G401.6 (cell line): ENCODE results near the gene LARGE2.
A peak's percentile ranks its signal among the peaks of the same experiment; 100 is the strongest.

Source experiments
- FAIRE-seq: peaks from 2 replicates; lab custom pipeline; 2012; peaks lifted over from hg19 to GRCh38; lab: Jason Lieb, UNC

The LARGE2 gene

DNA sequence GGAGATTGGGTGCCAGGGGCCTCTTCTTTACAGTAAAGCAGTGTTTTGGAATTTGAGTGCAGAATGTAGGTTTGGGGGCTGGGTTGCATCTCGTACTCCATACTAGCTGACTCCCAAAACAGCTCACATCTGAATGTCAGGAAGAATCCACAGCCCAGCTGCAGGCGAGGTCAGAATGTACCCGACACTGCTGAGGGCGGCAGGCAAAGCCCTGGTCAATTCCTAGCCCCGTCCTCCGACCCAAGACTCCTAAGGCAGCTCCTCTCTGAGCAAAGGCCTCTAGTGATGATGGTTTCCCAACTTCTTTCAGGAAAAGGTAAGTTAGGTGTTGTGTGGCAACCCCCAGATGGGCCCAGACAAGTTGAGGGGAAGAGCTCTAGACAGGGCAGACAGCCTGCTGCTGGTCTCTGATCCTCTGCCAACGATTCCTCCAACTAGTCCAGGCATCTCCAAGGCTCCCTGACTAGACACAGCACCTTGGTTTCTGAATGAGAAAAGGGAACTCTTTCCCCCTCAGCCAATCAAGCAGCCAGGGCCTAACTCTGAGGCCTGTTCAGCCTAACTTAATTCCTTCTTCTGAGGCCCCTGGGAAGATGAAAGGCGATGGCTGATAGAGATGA, 8.6 kb downstream of the LARGE2 start:
- FAIRE-seq = no peak

DNA sequence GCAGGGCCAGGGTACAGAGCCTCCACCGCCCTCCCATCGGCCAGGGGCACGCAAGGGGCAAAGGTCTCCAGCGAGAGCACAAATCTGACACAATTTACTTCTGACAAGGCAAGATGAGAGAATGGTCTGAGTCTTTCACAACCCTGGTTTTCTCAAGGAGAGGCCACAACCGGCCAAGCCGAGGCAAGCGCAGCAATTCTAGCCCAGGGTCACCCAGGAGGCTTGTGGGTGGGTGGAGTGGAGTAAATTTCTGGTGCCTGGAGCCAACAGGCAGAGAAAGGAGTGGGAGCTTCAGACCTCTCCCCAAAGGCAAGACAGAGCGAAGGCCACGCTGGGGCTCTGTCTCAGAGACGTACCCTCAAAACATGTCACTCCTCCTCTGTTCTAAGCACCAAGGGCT, 9.3 kb downstream of the LARGE2 start:
- no peak for FAIRE-seq

- no peak for FAIRE-seq
Measured at GRCh38 chr11:45932217-45932616, 9.8 kb downstream of the LARGE2 start.

DNA sequence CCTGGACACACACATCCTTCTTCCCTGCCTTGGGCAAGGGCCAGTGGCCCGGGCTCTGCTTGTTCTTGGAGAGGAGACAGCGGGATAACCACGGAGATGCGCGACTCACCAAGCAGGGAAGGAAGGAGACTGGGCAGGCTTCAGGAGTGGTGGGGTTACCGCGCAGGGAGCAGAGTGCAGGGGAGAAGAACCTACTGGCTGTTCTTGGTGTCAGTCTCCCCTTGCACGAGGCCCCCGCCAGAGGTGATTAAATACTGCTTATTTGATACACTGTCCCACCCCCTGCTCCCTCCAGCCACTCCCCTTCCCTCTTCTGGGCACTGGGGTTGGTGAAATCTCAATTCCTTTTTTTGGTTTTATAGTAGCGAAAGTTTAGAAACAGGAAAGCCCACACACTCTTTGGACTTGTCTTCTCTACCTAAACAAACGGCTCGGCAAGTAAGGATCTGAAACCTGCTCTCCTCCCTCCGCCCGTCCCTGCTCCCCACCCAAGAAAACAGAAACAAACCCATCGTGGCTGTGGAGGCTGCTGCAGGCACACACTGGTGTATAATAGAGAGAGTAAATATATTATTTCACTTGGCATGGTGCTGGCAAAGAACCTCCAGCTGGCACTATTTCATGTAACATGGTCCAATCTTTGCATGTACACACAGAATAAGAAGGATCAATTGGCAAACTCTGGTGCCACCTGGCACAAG, 10.8 kb downstream of the LARGE2 start:
- FAIRE-seq = no peak

DNA sequence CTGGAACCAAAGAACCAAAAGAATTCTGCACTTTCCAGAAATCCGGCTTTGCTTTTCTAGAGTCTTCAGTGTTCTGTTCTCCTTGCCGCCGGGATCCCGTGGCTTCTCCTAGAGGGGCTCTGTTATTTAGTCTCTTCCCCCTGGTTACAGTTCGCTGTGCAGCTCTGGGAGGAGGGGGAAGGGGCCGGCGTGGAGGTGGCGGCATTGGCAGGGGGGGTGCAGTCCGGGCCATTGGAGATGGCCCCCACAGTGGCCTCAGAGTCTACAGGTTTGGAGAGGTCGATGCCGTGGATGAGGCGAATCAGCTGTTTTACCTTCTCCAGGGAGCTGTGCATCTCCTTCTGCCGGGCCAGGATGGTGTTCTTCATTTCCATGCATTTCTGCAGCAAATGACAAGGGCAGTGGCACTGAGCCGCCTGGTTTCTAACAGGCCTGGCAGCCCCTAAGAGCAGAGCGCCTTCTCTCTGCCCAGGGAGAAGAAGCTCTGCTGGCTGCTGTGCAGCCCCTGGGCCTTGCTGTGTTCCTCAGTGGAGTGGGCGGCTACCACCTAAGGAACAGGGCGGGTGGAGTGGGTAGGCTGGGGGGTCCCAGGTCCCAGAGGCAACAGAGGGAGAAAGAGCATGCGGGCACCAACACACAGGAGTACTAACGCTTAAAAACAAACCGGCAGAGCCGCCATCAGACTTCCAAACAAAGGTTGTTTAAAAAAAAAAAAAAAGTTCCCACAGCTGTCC, 11.6 kb downstream of the LARGE2 start:
- no peak for FAIRE-seq

GRCh38 chr11:45934580-45935318, 12.3 kb downstream of the LARGE2 start:
- no peak for FAIRE-seq

- FAIRE-seq = no peak
Measured at GRCh38 chr11:45935349-45936064, 13.1 kb downstream of the LARGE2 start.

DNA sequence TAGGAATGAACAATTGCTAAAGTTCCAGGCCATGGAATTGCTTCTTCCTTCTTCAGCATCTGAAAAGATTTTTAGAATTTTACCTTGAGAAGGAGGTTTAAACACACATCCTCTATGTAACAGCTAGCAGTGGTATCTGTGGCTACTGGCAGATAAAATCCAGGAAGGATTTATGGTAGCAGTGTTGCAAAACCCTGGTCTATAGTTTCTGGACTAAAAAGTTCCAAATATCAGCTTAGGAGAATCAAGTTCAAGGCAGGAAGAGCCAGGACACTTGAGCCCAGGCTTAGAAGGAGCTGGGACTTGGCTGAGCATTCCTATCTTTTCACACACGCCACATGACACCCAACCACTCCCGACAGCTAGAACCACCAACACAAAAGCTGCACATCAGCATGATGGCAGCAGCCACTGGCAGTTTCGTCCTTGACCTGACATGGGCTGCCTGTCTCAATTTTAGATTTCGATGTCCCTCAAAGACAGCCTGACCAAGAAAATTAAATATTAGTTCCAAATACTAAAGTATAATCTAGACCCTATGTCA, 14.1 kb downstream of the LARGE2 start:
- FAIRE-seq = no peak

DNA sequence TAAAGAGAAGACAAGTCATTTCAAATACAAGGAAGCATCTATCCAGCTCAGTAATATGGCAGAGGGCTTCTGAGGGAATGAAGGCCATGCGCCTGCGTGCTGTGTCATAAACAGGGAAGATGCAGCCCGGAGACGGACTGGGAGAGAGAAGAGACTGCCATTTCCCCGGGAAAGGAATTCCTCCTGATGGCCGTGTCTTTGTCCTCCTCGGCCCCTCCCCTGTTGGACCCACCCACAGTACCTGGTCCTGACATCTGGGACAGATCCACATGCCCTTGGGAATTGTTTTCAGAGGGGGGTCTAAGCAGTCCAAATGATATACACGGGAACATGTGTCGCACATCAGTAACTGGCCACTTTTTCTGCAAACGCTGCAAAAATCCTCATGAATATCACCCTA, 15.5 kb downstream of the LARGE2 start:
- no peak for FAIRE-seq

DNA sequence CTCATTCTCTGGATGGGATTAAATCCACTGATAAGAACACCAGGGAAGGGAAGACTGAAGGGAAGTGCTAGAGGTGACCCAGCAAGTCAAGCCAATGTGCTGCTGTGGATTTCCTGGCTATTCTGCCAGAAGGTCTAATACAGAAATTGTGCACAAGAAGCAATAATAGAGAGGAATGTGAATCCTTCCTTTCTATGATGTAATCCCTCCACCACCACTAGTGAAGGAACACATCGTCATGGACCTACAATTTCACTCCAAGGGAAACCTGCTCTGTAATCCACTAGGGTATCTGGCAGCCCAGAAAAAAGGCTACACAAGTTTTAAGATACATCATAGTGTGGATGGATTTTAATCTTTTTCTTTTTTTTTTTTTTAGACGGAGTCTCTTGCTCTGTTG, 17.4 kb downstream of the LARGE2 start:
- no peak for FAIRE-seq

GRCh38 chr11:45941285-45941684, 18.8 kb downstream of the LARGE2 start:
- no peak for FAIRE-seq

DNA sequence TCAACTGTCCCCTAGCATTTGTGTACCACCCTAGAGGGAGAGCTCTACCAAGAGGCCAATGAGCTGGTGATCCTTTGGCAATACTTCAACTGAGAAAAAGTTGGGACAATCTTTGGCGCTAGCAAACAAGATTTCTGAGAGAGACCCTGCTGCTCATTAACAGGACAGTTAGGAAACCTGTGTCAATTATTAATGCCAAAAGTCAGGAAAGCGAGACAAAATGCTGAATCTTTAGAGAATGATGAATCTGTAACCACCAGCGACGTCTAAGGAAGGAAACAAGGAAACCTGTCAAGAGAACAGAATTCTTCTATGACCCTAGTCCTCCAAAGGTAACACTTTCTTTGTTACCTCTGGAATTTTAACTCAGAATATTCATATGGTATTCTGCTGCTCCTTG, 19.9 kb downstream of the LARGE2 start:
- no peak for FAIRE-seq

DNA sequence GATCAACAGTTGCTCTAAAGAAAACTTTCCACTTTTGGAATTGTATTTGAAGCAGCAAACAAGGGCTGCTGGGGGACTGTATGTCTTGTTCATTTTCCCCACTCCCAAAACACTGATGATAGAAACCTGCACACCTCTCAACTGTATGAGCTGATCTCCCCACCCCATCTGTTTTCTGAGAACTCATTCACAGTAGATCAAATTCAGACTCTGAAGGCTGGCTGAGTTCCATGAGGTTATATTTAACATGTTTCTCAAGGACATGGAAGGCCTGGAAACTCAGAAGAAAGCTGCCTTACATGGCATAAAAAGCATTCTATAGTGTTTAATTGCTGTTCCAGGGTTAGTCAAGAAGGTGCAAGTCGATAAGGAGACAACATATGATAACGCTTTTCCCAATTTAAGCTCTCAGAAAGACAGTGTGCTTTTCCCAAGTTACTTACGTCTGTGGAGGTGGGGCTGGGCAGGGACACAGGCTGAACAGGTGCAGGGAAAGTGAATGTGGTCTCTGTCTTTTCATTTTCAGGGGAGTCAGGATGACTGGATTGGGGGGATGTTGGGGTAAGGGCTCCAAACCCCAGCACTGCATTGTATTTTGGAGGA, 23.0 kb downstream of the LARGE2 start:
- FAIRE-seq = no peak

DNA sequence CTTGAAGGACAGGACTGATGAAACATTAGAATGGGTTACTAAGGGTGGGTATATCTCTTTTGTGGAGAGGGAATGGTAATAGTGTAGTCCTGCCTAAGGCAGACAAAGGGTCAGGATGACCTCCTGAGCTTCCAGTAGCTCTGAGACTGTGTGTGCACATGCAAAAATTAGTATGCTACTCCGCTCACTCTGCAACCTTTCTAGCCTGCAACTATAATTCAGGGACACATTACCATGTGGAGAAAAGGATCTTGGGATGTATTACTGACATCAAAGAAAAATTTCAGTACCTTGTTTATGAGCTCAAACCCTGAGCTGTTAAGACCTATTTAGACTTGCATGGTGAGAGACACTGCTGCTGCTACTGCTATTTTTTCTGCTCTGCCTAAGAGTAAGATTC, 25.4 kb downstream of the LARGE2 start:
- FAIRE-seq = no peak

DNA sequence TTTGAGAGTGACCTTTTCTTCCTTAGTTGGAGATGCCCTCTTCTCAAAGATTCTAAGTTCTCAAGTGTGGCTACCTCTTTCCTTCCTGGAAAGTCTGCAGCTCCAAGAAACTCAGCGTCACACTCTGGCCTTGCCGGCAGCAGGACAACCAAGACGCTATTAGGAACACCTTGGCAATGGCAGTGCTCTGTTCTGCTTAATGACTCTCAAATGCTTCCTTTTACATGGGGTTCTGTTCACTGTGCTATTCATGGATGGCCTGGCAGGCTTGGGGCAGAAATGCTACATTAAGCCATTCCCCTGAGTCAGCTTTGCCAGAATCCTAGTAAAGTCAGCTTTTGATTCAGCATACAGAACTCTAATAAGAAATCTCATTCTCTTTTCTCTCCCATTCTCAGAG, 25.9 kb downstream of the LARGE2 start:
- no peak for FAIRE-seq

DNA sequence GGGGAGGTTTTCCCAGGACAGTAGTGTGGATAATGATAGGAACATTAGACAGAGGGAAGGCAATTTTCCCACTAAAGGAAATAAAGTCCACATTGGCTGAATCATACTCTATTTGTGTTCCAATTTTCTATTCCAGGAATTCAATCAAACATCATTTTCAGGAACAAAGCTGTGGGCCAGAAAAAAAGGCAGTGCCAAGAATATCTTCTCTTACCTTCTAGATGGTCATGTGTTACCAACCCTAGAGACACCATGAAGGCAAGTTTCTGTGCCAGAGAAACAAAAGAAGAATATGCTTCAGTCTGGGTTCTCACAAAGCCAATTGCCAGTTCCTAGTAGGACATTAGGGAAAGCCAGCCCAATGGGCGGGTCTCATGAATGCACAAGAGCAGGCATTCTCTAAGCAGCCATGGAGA, 27.5 kb downstream of the LARGE2 start:
- FAIRE-seq = no peak

DNA sequence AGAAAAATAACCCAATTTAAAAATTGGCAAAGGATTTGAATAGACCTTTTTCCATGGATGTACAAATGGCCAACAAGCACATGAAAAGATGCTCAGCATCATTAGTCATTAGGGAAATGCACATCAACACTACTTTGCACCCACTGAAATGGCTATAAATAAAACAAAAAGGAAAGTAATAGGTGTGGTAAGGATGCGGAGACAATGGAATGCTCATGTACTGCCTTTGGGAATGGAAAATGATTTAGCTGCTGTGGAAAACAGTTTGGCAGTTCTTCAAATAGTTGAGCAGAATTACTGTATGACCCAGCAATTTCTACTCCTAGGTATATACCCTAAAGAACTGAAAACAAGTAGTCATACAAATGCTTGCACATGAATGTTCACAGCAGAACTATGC, 37.4 kb downstream of the LARGE2 start:
- no peak for FAIRE-seq

DNA sequence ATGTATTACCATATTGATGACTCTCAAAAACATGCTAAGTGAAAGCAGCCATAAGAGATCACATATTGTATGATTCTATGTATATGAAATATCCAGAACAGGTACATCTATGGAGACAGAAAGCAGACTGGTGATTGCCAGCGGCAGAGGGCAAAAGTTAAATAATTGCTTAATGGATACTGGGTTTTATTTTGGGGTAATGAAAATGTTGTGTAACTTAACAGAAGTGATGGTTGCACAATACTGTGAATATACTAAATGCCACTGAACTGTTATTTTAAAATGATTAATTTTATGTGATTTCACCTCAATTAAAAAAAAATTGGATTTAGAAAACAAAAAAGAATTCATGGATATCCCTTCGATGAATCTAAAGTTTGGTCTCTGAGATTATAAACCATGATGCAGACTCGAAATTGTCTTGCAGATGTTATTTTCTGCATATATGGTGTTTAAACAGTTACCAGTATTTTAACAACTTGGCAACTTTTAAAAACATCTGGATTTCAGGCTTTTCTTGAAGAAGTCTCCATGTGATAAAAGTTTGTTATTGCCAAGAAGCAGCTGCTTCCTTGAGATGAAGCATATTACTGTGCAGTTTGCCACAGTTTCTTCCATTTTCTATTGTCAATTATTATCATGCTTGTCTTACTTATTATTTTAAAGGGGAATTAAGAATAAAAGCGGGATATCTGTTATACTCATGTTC, 38.1 kb downstream of the LARGE2 start:
- no peak for FAIRE-seq

DNA sequence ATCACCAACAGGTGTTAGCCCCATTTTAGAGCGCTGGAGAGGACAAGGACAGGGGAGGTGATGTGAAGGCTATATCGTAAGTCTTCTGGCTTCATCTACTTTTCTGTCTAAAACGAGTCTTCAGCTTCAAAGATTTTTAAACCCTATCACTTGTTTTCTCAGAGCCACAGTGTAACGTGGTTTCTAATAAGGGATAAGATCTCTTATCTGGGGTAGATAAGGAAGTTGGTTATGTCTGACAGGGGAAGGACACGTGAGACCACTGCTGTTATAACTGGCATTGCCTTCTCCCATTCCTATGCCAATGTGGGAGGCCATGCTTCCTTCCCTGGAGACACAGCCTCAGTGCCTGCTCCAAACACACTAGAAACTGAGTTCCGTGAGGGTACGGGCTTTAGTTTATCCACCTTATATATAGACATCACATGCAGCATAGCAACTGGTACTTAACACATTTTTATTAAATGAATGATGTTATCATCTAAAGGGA, 39.3 kb downstream of the LARGE2 start:
- FAIRE-seq = no peak

DNA sequence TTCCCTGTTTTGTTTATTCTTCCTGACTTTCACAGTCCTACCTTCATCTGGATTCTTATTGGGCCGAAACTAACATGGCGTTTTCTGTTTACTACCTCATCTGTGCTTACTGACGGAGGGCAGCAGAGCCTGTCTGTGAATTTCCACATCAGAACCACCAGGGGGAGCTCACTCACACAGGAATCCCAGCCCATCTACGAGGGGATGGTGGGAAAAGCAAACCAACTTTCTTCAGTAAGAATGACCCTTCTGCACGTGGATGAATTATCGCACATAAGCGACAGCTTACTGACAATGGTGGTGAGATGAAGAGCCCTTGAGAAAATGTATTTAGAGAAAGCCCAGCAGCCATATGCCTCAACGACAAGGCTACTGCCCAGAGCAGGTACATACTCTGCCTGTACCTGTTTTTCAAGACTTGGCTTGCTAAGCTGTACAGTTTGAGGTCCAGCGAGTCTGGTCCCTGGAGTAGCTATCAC, 42.5 kb downstream of the LARGE2 start:
- FAIRE-seq = peak; percentile 97

DNA sequence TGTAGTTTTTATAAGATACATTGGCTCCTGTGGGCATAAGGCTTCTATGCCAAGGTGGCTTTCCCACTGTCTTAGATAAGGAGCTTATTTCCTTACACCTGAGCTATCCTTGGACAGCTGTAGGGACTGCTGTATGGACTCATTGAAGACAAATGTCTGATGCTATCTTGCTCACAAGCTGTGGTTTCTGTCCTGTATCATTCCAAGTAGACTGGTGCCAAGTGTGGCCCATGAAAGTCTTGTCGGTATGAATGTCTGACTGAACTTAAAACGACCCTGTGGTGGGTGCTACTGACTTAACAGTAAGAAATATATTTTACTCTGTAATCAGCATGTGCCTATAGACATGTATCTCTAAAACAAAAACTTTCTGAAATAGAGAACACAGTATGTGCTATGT, 45.0 kb downstream of the LARGE2 start:
- no peak for FAIRE-seq
